CD4-positive, alpha-beta T cell (primary cell): Measurements from ENCODE around the gene FOXB1. TPM values are rescaled to one million over a fixed set of nuclear protein-coding genes. Genes with fewer than 3 reads are reported as not detected.

Experiments used
- ATAC-seq: fragments of 200-7000 bp; cut with Tn5 transposase; one replicate; pipeline ENCODE4 v1.10.0; 2022; ENCODE audit warnings: mild to moderate bottlenecking; ENCODE audit not compliant: poor library complexity
- CTCF ChIA-PET: fragments of 350-600 bp; sonication (Branson Sonifier 250); formaldehyde crosslinking; loops from one replicate; lab custom pipeline; 2021; ENCODE audit warnings: antibody characterized with exemption, inconsistent platforms; lab: Charles Lee
- POLR2A ChIA-PET: fragments of 350-600 bp; sonication (Branson Sonifier 250); formaldehyde crosslinking; loops from one replicate; lab custom pipeline; 2021; ENCODE audit warnings: antibody characterized with exemption, inconsistent platforms; lab: Charles Lee
- DNase-seq, 14 experiments: peaks; one replicate each; pipeline ENCODE4 v3.0.0-alpha.2; 2013 to 2020; ENCODE audit warnings: mixed read lengths in 2 of 14
- H3K27ac ChIP-seq, 2 donors: one replicate each; pipeline versions ENCODE4 v1.5.1 to v1.7.0; 2013; ENCODE audit warnings: low read length in 2 of 2, low read depth in 1 of 2, mild to moderate bottlenecking in 1 of 2
- H3K27me3 ChIP-seq, 2 experiments: 1 replicate in 1 of 2; 2 replicates in 1 of 2; pipeline versions ENCODE4 v1.6.1 to v1.7.0; 2013; ENCODE audit warnings: low read length in 2 of 2, control low read depth in 1 of 2, mild to moderate bottlenecking in 1 of 2, moderate library complexity in 1 of 2; ENCODE audit not compliant: insufficient read depth in 2 of 2, control insufficient read depth in 1 of 2
- H3K36me3 ChIP-seq: one replicate; pipeline ENCODE4 v1.6.1; 2013; ENCODE audit warnings: low read length, control low read depth; ENCODE audit not compliant: insufficient read depth
- H3K4me1 ChIP-seq: one replicate; pipeline ENCODE4 v1.6.1; 2013; ENCODE audit warnings: low read length, control low read depth; ENCODE audit not compliant: insufficient read depth
- H3K4me3 ChIP-seq: one replicate; pipeline ENCODE4 v1.5.1; 2013; ENCODE audit warnings: mild to moderate bottlenecking, low read length, moderate library complexity
- H3K9me3 ChIP-seq, 2 experiments: 1 replicate in 1 of 2; 2 replicates in 1 of 2; pipeline versions ENCODE4 v1.6.1 to v1.7.0; 2013; ENCODE audit warnings: low read length in 2 of 2, mild to moderate bottlenecking in 2 of 2, control low read depth in 1 of 2, moderate library complexity in 1 of 2; ENCODE audit not compliant: control insufficient read depth in 1 of 2, insufficient read depth in 1 of 2
- H3K27ac Mint-ChIP-seq: one replicate; pipeline ENCODE4 v1.8.0; 2020; ENCODE audit warnings: mixed read lengths
- H3K27me3 Mint-ChIP-seq: one replicate; pipeline ENCODE4 v1.8.0; 2021; ENCODE audit warnings: mixed read lengths
- H3K36me3 Mint-ChIP-seq: one replicate; pipeline ENCODE4 v1.8.0; 2021; ENCODE audit warnings: low read depth, mixed read lengths
- H3K4me1 Mint-ChIP-seq: one replicate; pipeline ENCODE4 v1.8.0; 2021; ENCODE audit warnings: low read depth, mixed read lengths
- H3K4me3 Mint-ChIP-seq: one replicate; pipeline ENCODE4 v1.8.0; 2020; ENCODE audit warnings: mild to moderate bottlenecking, mixed read lengths
- H3K9me3 Mint-ChIP-seq: one replicate; pipeline ENCODE4 v1.8.0; 2020; ENCODE audit warnings: mixed read lengths
- CTCF ChIP-seq: fragments of 200-600 bp; IDR thresholded peaks from one replicate; pipeline ENCODE4 v1.8.0; 2022; ENCODE audit warnings: antibody characterized with exemption, mild to moderate bottlenecking
- intact Hi-C, 2 experiments: fragments of 100-400 bp; cut with DNase I in 1 of 2; cut with micrococcal nuclease in 1 of 2; formaldehyde crosslinking; loops; one replicate each; pipeline versions ENCODE4 v1.15.1 to v1.9.0; 2023 to 2025; cut with DNase I, micrococcal nuclease
- total RNA-seq, 174 experiments: library from RNA in 2 of 174; stranded (reverse) in 2 of 174; gene quantifications; one replicate each; pipeline ENCODE4 v1.2.3 and lab custom pipeline; 2021 to 2026

Gene FOXB1
- total RNA-seq, 2 experiments from 2014 or later = 0.14 to 0.19 TPM

DNA sequence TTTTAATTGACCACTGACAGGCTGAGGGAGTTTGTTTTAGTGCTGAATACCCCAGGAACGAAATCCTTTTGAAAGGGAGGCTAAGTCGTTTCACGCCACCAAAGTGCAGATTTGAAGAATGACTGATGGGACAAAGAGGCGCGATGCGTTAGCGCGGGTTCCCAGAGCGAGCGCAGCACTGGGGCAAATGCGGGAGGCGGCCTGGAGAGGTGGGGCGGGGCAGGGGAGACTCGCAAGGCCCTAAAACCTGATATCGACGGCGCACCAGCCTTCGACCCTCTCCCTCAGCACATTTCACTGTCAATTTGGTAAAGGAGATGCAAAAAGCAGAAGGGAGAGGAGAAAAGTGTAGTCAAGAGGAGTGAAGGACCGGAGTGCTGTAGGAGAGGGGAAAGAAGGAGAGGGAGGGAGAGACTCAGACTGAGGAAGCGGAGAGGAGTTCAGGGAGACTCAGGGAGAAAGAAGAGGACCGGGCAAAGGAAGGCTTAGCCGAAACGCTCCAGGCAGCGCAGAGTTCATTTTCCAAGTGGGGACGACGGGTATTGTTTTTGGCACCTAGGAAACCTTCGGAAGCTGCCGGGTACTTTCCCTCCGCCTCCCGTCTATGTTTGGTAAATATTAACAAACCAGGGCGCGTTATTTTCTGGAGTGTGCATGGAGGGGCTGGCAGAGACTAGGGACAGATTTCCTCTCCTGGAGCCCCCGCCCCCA lies 3.8 kb upstream of the FOXB1 start:
- peaks cover 96% of the 10 kb centered on the region for H3K27me3 Mint-ChIP-seq
- H3K4me3 ChIP-seq = no peak overlapping the region

DNA sequence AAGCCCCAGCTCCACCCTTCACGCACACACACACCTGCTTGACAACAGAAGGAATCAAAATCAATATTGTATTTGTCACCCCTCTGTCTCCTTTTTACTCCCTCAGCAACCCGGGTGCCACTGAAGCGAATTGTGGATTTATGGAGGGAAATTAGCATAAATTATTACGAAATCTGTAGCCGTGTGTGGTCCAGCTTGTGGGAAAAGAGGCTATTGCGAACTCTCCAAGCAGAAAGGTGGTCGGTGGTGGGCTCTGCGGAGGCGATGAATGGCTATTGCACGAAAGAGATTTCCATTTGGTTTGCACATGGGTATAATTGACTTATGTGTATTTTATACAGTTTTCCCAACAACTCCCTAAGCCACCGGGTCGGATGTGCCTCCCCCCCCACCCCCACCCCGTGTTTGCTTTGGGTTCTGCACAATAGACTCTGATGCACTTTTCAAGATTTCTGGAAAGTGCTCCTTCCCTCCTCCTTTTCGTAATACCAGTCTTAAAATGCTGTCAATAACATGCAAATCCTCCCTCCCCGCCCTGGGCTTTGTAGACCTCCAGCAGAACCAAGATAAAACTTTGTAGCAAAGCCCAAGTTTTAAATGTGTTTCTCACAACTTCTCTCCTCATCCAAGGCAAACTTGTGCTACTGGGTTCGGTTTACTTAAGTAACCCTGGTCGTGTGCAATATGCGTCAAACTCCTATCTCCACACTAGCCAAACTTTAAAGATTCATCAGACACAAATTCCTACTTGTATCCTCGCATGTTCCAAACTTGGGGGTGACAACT lies 3.1 kb upstream of the FOXB1 start:
- Mint-ChIP-seq H3K27me3 (peaks cover 96% of the 10 kb centered on the region), H3K9me3 (peaks cover 8% of the 10 kb centered on the region), H3K4me3 (peak overlapping the region; percentile 39), H3K36me3 (peaks cover 11% of the 10 kb centered on the region), H3K4me1 (peaks cover 83% of the 10 kb centered on the region), H3K27ac (peak overlapping the region; percentile 70)
- intact Hi-C loops = no loop called here
- peaks cover 93 to 100% of the 10 kb centered on the region in 2 experiments for H3K27me3 ChIP-seq
- ChIA-PET CTCF (no interaction called here), POLR2A (interaction anchor here (1.0 kb wide), 1 partner anchor 24 kb away, joined by 3 read pairs; no protein-coding TSS in a partner anchor)
- peaks cover 11 to 63% of the 10 kb centered on the region in 2 experiments for H3K9me3 ChIP-seq
- no peaks in the 10 kb centered on the region for H3K36me3 ChIP-seq
- H3K4me1 ChIP-seq = peaks cover 60% of the 10 kb centered on the region
- DNase-seq (peak in 2 of 14 experiments; percentile 13 to 30), ATAC-seq (no peak)
- H3K27ac ChIP-seq = no peak overlapping the region
- TF ChIP-seq CTCF = no peak
- H3K4me3 ChIP-seq = no peak overlapping the region

More for the DNA sequence above, 3.8 kb upstream of the FOXB1 start:
- peaks cover 9% of the 10 kb centered on the region for H3K36me3 Mint-ChIP-seq
- peaks cover 8% of the 10 kb centered on the region for H3K9me3 Mint-ChIP-seq
- Histone ChIP-seq H3K27ac (no peak overlapping the region), H3K9me3 (peaks cover 11 to 62% of the 10 kb centered on the region in 2 experiments), H3K36me3 (no peaks in the 10 kb centered on the region), H3K4me1 (peaks cover 57% of the 10 kb centered on the region), H3K27me3 (peaks cover 96 to 100% of the 10 kb centered on the region in 2 experiments)
- peak overlapping the region; percentile 38 for H3K4me3 Mint-ChIP-seq
- H3K27ac Mint-ChIP-seq = peak overlapping the region; percentile 70
- intact Hi-C loops = no loop called here
- ATAC-seq = no peak
- POLR2A ChIA-PET = interaction anchor here (0.7 kb wide), 1 partner anchor 24 kb away, joined by 3 read pairs; no protein-coding TSS in a partner anchor
- no peak for TF ChIP-seq CTCF
- peaks cover 81% of the 10 kb centered on the region for H3K4me1 Mint-ChIP-seq
- CTCF ChIA-PET = no interaction called here
- peak in 3 of 14 experiments; percentile 16 to 35 (median 28) for DNase-seq

DNA sequence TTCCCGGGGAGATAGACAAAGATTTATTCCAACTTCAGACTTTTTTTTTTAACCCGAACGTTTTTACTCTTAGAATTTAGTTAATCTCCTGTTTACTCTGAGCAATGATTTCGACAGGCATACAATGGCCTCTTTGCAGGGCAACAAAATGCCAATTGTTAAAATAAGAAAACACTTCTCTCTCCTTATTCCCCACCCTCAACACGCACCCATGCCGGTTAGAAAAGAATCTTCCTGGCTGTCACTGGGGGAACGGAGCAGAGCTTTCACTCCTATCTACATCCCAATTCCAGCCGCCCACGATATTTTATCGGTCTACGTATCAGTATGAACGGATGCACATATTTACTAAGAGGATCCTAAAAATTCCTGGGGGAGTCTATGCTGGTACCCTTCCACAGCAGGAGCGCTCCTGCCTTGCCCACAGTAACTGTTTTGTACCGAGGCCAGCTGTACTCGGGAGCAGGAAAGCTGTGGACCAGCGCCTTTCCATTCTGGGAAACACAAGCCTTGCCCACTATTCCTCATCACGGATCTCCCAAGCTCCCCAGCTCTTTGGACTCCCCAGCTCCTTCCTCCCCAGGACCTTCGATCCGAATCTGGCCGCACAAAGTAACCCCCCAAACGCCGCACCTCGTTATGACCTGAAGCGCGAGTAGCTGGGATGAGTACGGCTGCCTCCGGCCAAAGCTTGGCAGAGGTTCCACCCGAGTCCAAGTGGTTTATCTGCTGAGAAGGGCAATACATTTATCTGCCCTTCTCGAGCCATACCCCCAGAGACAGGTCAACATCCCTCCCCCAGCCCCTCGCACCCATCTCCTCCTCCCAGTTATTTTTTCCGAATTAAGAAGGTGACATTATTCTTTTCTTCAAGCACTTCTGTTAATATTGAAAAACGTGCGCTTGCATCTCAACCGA lies 2.2 kb upstream of the FOXB1 start:
- Mint-ChIP-seq H3K9me3 (peaks cover 8% of the 10 kb centered on the region), H3K36me3 (peaks cover 16% of the 10 kb centered on the region), H3K27me3 (peaks cover 96% of the 10 kb centered on the region), H3K4me3 (peak overlapping the region; percentile 54), H3K4me1 (peaks cover 83% of the 10 kb centered on the region), H3K27ac (peak overlapping the region; percentile 70)
- Histone ChIP-seq H3K27me3 (peaks cover 92 to 100% of the 10 kb centered on the region in 2 experiments), H3K27ac (no peak overlapping the region), H3K4me3 (no peak overlapping the region), H3K36me3 (no peaks in the 10 kb centered on the region), H3K4me1 (peaks cover 62% of the 10 kb centered on the region), H3K9me3 (peaks cover 11 to 61% of the 10 kb centered on the region in 2 experiments)
- POLR2A ChIA-PET = interaction anchor here (1.0 kb wide), 1 partner anchor 25 kb away, joined by 3 read pairs; no protein-coding TSS in a partner anchor
- intact Hi-C loops = no loop called here
- no peak for TF ChIP-seq CTCF
- ATAC-seq (no peak), DNase-seq (peak in 2 of 14 experiments; percentile 13 to 16)
- CTCF ChIA-PET = interaction anchor here (1.0 kb wide), 1 partner anchor 250 kb away, joined by 4 read pairs; no protein-coding TSS in a partner anchor
